GM21423 (cell line): ENCODE data around the gene ATG4A.

ENCODE experiments used
- ATAC-seq: cut with Tn5 transposase; IDR thresholded peaks from one replicate; pipeline ENCODE4 v1.9.1; 2021; ENCODE audit warnings: mild to moderate bottlenecking, moderate library complexity; ENCODE audit not compliant: unreplicated experiment

ATG4A gene, protein sequence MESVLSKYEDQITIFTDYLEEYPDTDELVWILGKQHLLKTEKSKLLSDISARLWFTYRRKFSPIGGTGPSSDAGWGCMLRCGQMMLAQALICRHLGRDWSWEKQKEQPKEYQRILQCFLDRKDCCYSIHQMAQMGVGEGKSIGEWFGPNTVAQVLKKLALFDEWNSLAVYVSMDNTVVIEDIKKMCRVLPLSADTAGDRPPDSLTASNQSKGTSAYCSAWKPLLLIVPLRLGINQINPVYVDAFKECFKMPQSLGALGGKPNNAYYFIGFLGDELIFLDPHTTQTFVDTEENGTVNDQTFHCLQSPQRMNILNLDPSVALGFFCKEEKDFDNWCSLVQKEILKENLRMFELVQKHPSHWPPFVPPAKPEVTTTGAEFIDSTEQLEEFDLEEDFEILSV

DNA sequence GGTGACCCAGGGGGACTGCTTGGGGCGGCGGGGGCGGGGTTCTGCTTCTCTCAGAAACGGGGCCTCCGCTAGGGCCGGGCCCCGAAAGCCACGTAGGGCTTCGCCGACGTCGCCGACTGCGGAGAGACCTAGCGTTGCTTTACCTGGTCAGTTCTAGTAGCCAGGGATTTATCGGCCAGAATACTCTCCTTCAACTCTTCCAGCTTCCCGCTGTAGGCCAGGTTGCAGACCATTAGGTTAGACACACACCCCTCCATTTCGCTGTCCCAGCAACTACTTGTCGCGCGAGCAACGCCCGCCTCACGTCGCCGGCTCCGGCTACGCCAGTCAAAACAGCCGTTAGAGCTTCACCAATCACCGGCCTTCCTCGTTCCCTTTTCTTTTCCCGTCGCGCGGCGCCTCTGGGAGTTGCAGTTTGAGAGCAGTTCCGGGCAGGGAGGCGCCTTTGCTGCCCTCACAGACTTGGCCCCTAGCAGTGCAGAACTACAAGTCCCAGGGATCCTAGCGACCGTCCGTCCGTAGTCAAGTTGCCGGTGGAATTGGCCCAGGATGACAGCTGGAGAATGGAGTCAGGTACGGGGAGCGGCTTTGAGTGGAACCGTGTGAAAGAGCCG, at the start of gene ATG4A, which contains the start of gene PSMD10:
ATG4A (plus strand) TSS at position 515 of the 614 bp plus-strand sequence; CDS start at position 564, 49 bp downstream.
PSMD10 (minus strand) TSS at position 279 of the 614 bp plus-strand sequence; CDS start at position 257, 22 bp downstream.
- ATAC-seq: peak; percentile 96

GRCh38 chrX:108044554-108045256, 46.9 kb upstream of the ATG4A start, which contains the start of gene VSIG1:
TSS of gene VSIG1 (plus strand) at chrX:108045065. CDS start at chrX:108045131, 66 bp downstream.
- ATAC-seq: no peak

DNA sequence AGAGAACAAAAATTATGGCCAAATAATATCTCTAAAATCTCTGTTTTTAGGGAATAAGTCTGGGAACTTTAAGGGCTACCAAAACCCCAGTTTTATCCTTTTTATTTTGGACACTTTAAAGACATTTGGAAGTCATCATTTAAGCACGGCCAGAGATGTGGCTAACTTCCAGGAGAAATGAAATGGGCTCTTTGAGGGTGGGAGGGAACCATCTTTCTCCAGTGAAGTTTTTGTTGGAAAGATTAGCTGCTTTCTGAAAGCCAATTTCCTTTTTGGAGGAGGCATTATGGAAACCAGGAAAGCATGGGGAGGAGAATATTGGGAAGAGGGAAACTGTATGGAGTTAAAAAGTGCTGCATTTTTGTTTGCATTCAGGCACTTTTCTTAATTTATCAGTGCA, 41.9 kb upstream of the ATG4A start:
- ATAC-seq: no peak

DNA sequence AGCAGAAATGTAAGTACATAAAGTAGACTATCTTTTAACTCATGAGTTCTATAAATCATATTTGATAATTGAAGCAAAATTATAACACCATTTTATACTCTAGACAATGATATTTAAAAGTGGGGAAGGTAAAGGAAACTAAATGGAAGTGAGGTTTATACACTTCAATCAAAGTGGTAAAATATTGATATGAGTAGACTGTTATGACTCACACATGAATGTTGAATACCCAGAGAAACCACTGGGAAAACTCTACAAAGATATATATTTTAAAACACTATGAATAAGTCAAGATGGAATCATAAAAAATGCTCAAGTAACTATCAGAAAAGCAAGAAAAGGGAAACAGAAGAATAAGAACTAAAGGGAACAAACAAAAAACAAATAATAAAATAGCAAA, 38.4 kb upstream of the ATG4A start:
- no peak for ATAC-seq

DNA sequence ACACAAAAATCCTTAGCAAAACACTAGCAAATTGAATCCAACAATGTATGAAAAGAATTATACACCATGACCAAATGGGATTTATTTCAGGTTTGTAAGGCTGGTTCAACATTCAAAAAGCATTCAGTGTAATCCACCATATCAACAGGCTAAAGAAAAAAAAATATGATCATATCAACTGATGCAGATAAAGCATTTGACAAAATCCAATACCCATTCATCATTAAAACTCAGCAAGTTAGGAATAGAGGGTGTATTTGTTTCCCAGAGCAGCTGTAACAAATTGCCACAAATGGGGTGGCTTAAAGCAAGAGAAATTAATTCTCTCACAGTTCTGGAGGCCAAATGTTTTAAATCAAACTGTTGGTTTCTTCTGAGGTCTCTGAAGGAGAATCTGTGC, 36.0 kb upstream of the ATG4A start:
- ATAC-seq: no peak

DNA sequence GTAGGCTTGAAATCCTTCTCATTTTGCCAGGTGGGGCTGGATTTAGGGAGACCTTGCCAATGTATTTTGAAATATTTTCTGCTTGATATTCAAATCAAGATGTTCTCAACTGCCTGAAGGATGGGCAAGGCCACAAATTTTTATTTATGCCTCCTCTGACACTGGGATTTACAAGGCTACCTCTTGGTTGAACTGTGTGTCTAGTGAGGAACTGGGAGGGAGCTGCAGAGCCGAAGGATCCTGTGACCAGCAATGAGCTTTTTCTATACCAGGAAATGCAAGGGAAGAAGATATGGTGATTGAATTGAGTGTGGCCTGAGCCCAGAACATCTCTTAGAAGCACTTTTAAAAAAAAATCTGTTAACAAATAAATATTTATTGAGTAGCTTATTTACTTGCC, 31.8 kb upstream of the ATG4A start:
- ATAC-seq: no peak

DNA sequence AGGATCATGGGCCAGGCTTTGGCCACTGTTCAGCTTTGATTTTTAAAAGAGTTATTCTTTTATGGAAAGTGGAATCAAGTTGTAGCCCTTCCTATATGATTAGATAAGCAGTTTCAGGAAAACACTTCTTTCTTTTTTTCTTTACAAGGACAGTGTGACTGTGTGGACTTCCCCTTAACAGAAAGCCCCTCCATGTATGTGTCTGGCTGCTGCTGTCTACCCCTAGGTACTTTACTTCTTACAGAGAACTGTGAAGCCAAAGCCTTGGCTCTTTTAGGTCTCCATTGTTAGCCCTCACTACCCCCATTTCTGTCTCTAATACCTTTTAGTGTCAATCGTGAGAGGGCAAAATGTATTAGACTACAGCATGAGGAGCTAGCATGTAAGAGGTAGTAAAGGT, 27.6 kb upstream of the ATG4A start:
- ATAC-seq: no peak

DNA sequence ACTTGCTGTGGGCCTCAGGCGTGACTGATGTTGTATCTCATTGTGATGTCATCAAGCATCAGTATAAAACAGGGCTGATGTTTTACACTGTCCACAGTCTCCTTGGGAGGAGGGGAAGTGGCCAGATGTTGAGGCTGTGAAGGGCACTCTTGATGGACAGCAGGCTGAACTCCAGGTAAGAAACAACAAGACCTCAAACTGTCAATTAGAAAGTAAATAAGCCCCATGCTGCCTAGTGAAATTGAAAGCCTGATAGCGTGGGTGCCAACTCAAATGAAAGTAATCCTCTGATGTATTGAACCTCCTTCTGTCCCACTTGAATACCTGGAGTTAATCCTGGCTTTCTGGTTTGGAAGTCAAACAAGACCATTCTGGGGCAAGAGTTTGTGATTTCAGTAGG, 27.0 kb upstream of the ATG4A start:
- no peak for ATAC-seq

GRCh38 chrX:108068121-108068520, 23.5 kb upstream of the ATG4A start:
- ATAC-seq: no peak

- no peak for ATAC-seq
Measured at GRCh38 chrX:108070891-108071290, 20.7 kb upstream of the ATG4A start.

DNA sequence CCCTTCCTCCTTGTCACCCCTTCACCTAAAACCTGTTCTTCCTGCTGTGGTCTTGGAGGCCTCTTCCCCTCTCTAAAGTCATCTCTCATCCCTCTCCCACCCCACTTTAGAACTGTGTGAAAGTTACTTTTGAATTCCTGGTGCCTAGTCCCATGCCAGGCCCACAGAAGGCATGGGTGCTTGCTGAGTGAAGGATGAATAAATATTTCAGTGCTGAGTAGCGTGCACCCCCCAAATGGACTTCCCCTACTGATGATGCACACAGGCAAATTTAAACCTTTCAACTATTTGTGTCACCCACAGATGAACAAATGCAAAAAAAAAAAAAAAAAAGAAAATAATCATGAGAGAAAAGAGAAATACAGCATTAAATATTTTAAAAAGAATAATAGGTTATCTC, 20.0 kb upstream of the ATG4A start:
- no peak for ATAC-seq

DNA sequence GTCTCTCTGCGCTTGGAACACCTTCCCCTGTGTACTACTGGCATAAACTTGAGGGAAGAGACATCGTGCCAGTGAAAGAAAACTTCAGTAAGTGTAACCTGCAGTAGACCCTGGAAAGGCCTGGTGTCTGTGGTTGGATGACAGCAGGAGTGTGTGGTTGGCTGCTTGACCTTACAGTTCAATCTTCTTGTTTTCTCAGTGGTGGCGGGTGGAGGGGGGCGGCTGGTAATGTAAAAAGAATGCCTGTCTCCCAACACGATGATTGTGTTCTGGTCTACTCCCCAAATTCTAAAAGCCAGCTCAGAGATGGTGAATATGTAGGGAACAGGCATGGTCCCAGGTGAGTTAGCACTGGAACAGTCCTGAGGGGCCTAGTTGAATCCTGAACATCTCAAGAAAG, 18.8 kb upstream of the ATG4A start:
- ATAC-seq: no peak

GRCh38 chrX:108081110-108081509, 10.5 kb upstream of the ATG4A start:
- ATAC-seq: no peak

GRCh38 chrX:108087792-108088191, 3.8 kb upstream of the ATG4A start:
- ATAC-seq: no peak

DNA sequence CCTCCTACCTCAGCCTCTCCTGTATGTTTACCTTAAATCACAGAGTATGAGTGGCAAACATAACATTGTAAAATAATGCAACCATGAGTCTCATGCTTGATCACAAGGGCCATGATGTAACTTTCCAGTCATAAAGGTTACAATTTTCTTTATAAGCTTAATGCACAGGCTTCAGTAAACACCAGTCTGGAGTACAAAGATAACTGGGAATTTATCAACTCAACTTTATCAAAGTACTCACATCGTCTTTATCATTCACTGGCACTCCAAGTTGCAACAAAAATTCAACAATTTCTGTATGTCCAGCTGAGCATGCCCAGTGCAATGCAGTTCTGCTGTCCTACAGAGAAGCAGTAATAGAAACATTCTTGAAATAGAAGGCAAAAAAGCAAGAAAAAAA, 3.1 kb upstream of the ATG4A start:
- ATAC-seq: no peak

- ATAC-seq: peak; percentile 0
Measured at GRCh38 chrX:108090491-108091263, 901 bp upstream of the ATG4A start.

DNA sequence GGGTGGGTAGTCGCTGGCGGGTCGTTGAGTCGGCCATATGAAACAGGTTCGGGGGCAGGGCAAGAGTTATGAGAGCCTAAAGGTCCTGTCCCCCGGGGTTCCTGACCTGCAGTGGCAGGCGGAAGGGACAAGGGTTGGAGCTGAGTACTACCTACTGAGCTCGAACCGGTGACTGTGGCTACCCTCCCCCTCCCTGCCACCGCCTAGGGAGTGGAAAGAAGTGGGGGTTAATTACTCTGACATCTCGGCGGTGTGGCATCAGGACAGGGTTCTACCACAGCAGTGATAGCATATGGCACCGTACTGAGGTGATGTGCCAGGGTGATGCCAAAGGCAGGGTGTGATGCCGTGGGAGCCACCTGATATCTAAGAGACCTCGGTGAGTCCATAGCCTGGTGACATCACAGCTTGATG, 307 bp downstream of the ATG4A start:
- ATAC-seq: peak; percentile 38

DNA sequence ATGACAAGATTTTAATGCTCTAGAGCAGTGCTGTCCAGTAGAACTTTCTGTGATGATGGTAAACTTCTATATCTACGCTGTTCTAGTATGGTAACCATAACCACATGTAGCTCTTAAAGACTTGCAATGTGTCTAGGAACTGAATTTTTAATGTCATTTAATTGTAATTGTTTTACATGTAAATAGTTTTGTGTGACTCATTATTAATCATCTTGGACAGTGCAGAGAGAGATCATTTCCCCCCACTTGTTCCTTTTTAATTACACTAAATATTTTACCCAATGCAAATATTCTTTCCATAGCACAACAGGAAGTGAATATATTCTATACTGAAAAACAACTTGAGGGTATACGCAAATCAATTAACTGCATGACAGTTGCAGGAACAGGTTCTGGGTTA, 5.8 kb downstream of the ATG4A start:
- no peak for ATAC-seq

DNA sequence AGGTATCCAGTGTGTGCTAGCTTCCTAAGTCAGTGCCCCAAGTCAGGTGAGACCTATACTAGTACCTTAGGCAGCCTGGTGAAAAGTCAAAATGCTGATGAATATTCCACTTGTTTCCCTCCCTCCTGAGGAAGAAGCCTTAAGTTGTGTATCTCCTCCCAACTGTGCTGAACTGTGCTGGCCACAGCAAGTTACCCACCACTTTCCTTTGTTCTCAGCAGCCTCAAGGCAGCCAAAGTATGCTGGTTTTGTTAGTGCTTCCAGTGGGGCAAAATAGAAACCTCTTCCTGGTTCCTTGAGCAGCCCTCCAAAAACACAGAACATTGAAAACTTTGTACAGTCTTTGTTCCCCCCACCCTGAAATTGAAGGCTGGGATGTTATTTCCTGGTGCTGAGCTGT, 13.9 kb downstream of the ATG4A start:
- ATAC-seq: no peak

DNA sequence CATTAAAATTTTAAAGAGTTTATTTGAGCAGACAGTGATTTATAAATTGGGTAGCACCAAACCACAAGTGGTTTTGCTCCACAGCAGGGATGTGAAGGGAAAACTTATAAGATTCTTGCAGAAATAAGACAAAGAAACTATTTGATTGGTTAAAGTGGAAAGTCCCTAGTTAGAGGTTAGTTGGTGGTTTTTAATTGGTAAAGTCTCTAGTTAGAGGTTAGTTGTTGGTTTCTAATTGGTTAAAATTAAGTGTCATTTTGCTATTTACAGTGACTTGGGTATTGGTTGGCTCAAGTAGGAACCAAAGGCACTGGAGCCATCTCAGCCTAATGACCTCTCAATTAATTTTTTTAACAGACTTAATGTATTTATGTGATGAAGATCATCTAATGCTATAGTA, 23.0 kb downstream of the ATG4A start:
- no peak for ATAC-seq

DNA sequence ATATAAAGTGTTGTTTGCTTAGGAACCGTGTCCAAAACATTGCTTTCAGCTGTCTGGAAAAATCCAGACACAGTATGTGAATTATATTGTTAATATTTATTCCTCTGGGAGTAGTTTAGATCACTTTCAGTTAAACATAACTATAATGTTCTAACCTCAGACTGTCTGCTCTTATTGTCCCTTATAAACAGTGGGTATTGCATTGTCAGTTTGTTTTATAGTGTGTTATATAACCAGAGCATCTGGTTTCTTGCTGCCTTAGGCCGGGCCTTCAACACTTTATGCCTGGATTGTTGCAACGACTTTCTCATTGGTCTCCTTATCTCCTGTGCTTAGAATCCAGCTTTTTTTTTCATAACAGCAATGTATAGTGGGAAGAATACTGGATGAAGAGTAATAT, 26.4 kb downstream of the ATG4A start:
- no peak for ATAC-seq
